Measurements from ENCODE around the gene AQP6.
"Not testable (repeated sequence)": the region's sequence is repeated elsewhere in the genome, so short reads cannot be mapped to it uniquely, and the experiment has no call there.

The AQP6 gene

DNA sequence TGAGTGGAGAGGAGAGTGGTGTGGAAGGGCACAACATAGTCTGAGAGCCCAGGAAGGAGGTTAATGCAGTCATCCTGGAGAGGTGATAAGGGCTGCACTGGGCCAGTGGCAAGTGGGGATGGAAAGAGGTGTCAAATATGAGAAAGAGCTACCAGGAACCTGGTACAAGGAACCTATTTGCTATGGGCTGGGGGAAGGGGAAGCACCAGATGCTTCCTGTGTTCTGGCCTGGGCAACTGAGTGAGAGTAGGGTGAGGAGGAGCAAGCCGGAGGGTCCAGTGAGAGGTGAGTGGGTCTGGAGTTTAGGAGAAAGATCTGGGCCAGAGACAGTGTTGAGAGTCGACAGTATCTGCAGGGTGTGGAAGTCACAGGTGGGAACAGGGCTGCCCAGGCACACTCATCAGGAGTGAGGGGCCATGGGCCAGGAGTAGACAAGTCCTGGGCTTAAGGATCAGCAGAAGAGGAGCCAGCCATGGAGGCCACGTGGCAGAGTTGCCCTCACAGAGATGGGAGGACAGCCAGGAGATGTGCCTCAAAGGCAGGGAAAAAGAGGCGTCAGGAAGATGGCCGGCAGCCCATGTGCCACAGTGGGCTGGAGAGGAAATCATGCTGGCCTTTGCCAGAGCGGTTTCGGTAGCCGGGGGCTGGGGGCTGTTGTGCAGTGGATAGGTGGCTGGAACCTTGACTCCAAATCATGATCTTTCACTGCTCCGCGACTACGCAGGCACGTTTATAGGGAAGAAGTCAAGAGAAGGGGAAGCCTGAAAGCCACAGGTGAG lies 2.9 kb upstream of the AQP6 start:
- DNase-seq (ENCODE audit: low spot score) = no peak

DNA sequence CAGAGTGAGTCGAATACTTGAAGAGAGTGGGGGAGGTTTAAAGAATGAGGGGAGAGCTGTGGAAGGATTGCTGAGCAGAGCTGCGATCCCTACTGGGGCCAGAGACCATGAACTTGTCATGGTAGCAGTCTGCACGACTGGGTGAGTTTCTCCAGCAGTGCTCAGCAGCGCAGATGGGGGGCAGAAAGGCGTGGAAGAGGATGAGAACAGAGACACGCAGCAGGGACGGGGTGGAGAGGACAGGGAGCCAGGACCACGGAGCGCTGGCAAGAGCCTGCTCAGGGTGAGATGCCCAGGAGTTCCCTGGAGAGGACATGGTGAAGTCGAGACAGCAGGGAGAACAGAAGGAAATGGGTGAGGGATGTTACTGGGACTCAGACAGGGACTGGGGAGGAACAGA lies 2.1 kb upstream of the AQP6 start:
- DNase-seq (ENCODE audit: low spot score) = no peak

DNA sequence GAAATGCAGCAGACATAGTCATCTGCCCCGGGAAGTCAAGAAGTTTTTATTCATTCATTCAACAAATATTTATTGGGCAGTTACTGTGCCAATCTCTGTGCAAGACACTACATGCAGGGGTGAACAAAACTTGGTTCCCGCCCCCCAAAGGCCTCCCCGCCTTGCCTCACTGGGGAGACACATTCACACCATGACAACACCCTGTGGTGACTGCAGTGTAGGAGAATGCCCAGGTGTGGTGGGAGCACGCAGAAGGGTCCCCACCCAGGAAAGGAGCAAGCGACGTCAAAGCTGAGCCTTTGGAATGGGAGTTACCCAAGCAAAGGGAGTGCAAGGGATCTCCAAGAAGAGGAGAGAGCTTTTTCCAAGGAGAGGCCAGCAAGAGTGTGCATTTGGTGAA lies 1.6 kb upstream of the AQP6 start:
- DNase-seq (ENCODE audit: low spot score) = no peak

DNA sequence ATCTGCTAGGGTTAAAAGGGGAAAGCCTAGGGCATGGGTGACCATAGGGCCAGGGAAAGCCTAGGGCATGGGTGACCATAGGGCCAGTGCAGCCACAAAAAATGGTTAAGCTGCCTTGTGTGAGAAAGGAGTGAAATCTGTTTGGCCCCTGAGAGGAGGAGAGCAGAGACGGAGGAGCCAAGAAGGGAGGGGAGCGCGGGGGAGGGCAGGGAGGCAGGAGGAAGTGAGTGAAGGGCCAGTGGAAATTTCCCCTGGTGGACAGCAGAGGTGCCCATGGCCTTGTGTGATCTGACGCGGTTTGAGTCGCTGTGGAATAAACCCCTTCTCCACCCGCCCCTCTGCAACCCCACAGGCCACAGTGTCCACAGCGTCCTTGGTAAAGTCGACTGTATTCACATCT lies 618 bp upstream of the AQP6 start:
- DNase-seq (ENCODE audit: low spot score) = no peak

DNA sequence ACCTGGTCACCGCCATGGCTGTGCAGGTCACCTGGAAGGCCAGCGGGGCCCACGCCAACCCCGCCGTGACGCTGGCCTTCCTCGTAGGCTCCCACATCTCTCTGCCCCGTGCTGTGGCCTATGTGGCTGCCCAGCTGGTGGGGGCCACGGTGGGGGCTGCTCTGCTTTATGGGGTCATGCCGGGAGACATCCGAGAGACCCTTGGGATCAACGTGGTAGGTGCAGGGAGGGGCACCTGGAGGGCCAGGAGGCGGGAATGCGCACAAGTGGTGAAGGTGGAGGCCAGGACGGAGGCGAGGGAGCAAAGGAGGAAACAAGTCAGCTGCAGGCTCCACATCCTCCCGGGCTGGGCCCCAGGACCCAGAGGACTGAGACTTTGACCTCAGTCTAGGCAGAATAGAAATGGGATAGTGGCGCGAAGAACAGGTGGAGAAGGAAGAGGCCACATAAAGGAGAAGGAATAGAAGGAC lies 649 bp downstream of the AQP6 start:
- no peak for DNase-seq (ENCODE audit: low spot score)

GRCh38 chr12:49974231-49974675 lies 1.5 kb downstream of the AQP6 start:
- peak; percentile 85 for DNase-seq (ENCODE audit: low spot score)

DNA sequence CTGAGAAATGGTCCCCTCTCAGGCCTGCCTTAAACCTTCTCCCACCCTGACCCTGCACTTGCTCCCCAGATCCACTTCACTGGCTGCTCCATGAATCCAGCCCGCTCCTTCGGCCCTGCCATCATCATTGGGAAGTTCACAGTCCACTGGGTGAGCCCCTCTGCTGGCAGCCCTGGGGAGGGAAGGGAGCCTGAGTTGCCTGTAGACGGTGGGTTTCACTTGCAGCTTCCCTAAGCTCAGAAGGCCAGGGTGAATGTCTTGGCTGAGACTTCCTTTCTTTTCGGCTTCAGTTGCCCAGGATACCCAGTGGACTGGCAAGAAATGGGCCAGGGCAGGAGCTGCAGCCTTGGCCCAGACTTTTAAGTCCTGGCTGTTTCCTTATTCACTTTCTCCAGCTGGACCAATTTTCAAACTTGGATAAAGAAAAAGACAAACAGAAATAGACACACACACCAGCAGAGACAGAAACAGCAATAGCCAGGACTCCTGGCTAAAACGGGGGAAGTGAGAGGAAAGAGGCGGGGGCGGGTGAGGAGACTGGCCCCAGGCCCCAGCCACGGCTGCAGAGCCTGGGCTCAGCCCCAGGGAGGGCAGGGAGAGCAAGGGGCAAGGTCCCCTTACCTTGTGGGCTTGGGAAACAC lies 2.0 kb downstream of the AQP6 start:
- DNase-seq (ENCODE audit: low spot score) = no peak

- no peak for DNase-seq (ENCODE audit: low spot score)
Observed at GRCh38 chr12:49975318-49975761, 2.6 kb downstream of the AQP6 start.

- DNase-seq (ENCODE audit: low spot score) = no peak
Observed at GRCh38 chr12:49976557-49976956, 3.8 kb downstream of the AQP6 start.

DNA sequence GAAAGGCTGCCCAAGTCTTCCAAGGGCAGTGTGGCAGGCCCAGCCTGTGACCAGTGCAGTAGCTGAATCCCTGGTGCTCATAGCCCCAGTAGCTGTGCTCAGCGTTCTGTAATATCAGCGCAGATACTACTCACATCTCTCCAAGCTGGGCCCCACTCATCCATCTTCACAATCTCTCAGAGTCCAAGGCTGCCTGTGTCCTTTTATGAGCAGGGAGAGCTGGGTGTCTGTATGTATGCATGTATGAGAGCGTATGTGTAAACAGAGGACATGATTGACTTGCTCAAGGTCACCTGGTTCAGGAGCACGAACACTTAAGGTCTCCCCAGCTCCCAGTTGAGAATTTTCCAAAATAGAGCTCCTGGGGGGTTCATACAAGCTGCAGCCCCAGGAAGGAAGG lies 5.4 kb downstream of the AQP6 start:
- DNase-seq (ENCODE audit: low spot score) = no peak

DNA sequence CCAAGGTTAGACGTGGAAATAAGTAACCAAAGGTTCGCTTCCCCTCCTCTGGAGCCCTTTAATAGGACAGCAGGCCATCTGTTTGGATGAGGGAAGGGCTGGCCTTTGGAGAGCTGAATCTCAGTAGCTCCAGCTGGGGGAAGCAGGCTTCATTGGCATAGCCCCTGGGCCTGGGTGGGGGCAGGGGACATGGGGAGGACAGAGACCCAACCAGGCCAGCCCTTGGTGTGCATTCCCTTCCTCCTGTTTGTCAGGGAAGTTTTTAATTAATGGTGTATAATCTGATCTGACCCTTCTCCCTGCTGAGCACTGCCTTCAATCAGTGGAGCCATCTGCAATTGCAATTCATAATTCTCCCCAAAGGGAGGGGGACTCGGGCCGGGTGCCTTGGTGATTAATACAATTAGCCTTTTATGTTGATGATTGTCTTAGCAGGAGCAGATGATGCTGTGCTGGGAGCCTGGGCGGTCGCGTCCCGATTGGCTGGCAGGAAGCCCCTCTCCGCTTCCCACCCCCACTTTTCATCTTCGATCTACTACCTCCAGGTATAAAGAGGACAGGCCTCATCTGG lies 6.4 kb downstream of the AQP6 start:
- no peak for DNase-seq (ENCODE audit: low spot score)

- DNase-seq (ENCODE audit: low spot score) = no peak
Observed at GRCh38 chr12:49979791-49980190, 7.0 kb downstream of the AQP6 start.

- DNase-seq (ENCODE audit: low spot score) = no peak
Observed at GRCh38 chr12:49980501-49981349, 8.0 kb downstream of the AQP6 start.

DNA sequence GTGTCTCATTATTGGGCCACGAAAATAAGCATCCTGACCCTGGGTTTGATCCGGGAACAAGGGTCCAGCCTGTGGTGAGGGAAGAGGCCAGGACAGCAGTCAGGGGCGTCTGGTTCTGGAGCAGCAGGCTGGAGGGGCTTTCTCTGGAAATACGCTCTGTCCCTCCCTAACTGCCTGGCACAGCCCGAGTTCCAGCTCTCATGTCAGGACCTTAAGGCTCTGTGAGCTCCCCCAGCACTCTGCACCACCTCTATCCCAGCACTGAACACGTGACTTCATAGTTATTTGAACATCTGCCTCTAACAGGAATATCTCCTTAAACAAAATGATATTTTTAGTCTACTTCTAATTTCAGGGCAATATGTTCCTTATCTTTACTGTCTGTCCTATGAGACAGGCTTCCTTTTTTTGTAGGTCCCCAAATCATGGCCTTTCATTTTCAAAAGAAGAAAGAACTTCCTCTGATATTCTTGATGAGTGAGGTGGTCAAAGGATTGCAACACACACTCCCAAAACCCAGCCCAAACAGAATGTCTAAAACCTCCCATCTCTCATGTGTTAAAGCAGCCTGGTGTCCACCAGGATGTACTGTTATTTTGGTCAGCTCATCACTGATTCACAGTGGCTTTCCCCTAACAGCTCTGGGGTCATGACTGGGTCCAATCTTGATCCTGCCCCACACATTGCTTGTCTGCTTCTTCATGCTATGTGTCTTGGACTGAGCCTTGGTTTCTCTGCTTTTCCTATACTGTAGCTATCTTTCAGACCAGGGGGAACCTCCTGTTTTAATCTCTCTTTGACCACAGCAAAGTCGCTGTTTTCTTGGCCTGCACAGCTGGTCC lies 9.7 kb downstream of the AQP6 start:
- no peak for DNase-seq (ENCODE audit: low spot score)

GRCh38 chr12:49983892-49984291 lies 11.1 kb downstream of the AQP6 start:
- DNase-seq (ENCODE audit: low spot score) = peak; percentile 85

DNA sequence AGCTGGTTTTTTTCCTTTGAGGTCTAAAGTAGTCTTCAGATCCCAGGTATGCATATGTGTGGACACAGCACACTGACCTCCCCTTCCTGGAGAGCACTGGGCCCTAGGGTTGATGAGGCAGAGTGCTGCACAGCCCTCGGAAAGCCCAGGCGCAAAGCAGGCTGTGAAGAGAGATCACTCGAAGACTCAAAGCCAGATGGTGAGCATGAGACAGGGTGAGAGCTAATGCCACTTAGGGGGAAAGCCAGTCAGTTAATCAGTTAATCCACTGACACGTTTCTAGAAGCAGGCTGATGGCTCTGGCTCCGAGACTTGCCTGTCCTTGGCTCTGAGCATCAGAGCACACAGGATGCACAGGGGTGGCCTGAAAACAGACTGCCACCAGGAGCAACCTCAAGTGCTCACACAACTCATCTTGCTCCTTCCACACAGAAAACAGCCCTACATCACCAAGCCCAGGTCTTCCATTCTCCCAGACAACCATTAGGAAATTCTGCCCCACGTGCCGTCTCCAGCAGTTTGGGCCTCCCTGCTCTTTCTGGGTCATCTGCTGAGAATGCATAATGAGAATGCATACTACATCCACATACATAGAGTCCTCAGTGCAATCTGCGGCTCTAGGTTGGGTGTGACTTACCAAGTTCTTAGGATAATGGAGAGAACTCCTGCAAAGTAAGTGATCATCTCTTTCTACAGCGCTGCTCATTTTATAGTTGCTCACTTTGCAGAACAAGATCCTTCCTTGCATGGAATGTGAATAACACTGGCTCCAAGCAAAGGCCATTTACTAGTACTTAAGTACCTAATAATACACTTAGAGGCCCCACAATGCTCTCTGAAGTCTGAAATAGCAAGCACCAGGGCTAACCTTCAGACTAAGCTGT lies 12.0 kb downstream of the AQP6 start:
- DNase-seq (ENCODE audit: low spot score) = no peak

GRCh38 chr12:49985981-49986380 lies 13.2 kb downstream of the AQP6 start:
- no peak for DNase-seq (ENCODE audit: low spot score)

DNA sequence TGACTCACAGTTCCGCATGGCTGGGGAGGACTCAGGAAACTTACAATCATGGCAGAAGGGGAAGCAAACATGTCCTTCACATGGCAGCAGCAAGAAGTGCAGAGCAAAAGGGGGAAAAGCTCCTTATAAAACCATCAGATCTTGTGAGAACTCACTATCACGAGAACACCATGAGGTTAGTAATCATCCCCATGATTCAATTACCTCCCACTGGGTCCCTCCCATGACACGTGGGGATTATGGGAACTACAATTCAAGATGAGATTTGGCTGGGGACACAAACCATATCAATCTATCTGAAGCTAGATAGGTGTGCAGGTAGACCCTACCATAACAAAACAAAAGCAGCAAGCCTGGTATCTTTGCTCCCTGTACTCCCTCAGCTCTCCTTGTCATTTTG lies 13.7 kb downstream of the AQP6 start:
- not testable (repeated sequence) for DNase-seq (ENCODE audit: low spot score)

DNA sequence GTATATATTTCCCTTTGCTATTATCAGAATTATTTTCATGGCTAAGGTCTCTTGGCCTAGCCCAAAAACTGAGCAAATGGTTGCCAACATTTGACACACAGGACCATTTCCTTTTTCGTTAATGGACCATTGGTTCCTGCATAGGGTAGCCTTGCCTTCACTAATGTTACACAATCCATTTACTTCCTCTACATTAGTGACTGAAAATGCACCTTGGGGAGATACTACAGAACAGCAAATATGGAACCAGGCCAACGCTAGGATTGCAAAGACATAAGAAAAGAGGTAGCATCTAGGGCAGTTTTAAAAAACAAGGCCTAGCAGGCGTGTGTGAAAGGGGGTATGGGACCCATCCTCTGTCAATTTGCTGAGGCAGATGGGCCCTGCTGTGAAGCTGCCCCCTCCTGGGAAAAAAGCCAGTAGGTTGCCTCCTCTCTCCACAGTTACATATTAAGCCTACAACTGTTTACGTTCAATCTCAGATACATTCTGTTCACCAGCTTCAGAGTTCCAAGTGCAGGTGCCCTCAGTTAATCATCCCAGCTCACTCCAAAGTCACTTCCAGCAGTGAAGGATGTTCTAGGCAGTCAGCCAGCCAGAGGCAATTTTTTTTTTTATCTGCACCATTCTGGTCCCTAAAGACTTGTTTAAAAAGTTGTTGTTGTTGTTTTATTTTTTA lies 15.0 kb downstream of the AQP6 start:
- no peak for DNase-seq (ENCODE audit: low spot score)

DNA sequence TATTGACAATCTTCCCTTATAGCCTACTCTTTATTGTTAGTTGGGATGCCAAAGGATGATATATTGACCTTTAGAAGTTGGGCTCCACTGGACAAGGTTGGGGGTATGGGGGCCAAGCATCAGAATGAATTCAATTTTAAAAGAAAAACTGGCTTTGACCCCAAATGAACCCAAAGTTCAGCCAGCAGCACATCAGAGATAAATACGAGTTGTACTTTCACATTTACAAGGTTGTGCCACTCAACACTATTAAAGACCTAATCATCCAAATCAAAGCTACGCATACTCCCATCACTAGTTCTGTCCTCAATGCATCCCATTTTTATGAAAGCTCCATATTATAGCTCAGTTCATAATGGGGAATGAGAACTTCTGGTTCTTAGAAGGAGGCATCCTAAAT lies 16.7 kb downstream of the AQP6 start:
- DNase-seq (ENCODE audit: low spot score) = not testable (repeated sequence)
